GM10248 (cell line): ENCODE results near the gene TACR2.

ENCODE experiments used
- CTCF ChIA-PET: fragments of 300-600 bp; sonication (Branson Sonifier 250); formaldehyde crosslinking; extraction: SDS; loops from one replicate; lab custom pipeline; 2021; ENCODE audit warnings: antibody characterized with exemption; lab: Yijun Ruan, JAX
- POLR2A ChIA-PET: fragments of 350-650 bp; sonication (Branson Sonifier 250); formaldehyde crosslinking; extraction: SDS; loops from one replicate; lab custom pipeline; 2020; ENCODE audit warnings: antibody characterized with exemption; lab: Yijun Ruan, JAX
- DNase-seq: peaks from one replicate; pipeline ENCODE4 v3.0.0; 2012; ENCODE audit errors: extremely low spot score
- TF ChIP-seq, protein P1 (sequence below): IDR thresholded peaks from 2 replicates; pipeline ENCODE4 v1.5.1; 2012; ENCODE audit warnings: mild to moderate bottlenecking, low read depth; ENCODE audit errors: extremely low read depth, missing control alignments, control extremely low read depth

TACR2 gene

DNA sequence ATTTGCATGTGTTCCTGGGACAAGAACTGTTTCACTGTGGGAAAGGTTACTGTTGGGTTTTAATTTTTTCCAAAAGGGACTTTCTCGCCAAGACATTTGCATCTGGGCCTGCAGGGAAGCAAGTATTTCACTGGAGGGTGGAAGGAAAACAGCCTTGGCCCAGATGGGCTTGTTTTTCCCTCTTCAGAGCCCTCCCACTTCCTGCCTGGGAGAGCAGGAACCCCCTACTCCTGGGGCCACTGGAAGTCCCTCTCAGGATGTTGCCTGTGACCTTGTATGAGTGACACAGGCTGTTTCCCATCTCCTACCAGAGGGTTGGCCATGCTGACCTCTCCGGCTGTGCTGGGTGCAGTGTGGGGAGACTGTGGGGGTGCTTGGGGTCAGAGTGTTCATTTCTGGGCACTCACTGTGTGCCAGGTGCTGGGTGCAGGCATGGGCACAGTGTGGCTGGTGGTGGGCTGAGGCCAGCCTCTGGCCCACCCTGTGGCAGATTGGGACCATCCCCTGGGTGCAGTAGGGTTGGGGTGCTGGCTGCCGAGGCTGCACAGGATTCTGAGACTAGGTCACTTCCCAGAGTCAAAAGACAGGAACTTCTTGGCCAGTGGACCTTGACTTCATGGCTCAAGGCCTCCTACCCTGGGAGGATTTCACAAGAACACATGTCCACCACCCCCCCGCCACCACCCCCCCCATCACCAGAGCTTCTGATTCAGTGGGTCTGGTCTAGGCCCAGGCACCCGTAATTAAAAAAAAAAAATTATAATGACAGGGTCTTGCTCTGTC, 44.7 kb upstream of the TACR2 start:
- CTCF ChIA-PET = interaction anchor here (1.2 to 1.8 kb wide), 3 partner anchors 12 to 14 kb away, joined by 3 to 5 read pairs (median 5); no protein-coding TSS in a partner anchor
- TF ChIP-seq, protein P1, sequence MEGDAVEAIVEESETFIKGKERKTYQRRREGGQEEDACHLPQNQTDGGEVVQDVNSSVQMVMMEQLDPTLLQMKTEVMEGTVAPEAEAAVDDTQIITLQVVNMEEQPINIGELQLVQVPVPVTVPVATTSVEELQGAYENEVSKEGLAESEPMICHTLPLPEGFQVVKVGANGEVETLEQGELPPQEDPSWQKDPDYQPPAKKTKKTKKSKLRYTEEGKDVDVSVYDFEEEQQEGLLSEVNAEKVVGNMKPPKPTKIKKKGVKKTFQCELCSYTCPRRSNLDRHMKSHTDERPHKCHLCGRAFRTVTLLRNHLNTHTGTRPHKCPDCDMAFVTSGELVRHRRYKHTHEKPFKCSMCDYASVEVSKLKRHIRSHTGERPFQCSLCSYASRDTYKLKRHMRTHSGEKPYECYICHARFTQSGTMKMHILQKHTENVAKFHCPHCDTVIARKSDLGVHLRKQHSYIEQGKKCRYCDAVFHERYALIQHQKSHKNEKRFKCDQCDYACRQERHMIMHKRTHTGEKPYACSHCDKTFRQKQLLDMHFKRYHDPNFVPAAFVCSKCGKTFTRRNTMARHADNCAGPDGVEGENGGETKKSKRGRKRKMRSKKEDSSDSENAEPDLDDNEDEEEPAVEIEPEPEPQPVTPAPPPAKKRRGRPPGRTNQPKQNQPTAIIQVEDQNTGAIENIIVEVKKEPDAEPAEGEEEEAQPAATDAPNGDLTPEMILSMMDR = no peak

DNA sequence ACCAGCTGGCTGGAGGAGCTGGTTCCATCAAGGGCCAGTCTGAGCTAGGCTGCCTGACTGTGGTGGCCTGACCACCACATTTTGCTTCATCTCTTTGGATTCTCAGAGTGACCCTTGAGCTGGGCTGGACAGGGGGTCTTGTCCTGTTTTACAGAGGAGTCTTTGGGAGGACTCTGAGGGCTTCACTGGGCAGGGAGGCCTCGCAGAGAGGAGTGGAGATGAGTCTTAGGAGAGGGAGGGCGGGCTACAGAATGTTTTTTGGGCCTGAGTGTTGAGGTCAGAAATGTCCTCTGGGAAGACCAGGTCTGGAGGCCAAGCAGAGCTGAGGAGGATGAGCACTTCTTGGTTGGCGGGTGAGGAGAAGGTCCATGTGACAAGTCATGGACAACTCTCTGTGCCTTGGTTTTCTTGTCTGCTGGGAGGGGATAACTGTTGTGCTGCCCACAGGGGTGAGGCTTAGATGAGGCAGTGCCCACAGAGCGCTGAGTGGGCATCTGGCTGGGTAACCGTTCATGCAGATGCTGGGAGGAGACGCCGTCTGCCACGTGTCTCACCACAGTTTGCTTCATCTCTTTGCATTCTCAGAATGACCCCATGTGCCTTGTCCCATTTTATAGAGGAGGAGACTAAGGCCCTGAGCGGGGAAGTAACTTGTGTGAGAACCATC, 44.0 kb upstream of the TACR2 start:
- ChIA-PET POLR2A (no interaction called here), CTCF (interaction anchor here (1.3 to 2.7 kb wide), 2 partner anchors 11 to 13 kb away, joined by 5 to 12 read pairs; no protein-coding TSS in a partner anchor)
- TF ChIP-seq, protein P1 = no peak
- DNase-seq = no peak

More for the DNA sequence above, 44.7 kb upstream of the TACR2 start:
- no peak for DNase-seq
- POLR2A ChIA-PET = no interaction called here

DNA sequence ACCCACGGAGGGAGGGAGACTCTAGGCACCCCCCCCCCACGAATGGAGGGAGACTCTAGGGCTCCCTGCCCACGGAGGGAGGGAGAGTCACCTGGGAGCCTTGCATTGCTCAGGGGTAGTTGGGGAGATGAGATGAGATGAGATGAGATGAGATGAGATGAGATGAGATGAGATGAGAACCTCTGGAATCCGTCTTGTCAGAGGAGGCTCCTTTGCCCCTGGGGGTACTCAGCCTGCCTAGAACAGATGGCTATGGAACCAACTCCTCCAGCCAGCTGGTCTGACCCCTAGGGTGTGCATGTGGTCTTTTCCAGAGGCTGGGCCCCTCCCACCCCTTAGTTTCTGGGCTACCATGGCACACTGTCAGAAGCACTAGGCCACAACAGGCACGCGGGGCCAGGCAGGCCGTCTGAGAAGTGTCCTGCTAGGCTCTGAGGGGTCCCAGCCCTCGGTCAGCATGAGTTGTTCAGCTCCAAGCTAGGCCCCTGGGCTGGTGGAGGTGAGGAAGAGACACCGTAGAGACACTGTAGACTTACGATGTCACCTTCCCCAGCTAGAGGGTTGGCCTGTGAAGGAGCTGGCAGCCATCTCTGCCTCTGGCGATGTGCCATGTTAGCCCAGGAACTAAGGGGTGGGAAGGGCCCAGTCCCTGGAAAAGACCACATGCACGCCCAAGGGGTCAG, 43.3 kb upstream of the TACR2 start:
- CTCF ChIA-PET = interaction anchor here (0.9 to 2.7 kb wide), 3 partner anchors 9 to 13 kb away, joined by 3 to 12 read pairs (median 5); no protein-coding TSS in a partner anchor
- no peak for DNase-seq
- TF ChIP-seq, protein P1 = no peak
- POLR2A ChIA-PET = no interaction called here

GRCh38 chr10:69459101-69459790, 42.5 kb upstream of the TACR2 start:
- POLR2A ChIA-PET = no interaction called here
- TF ChIP-seq, protein P1 = no peak
- DNase-seq = no peak
- CTCF ChIA-PET = interaction anchor here (0.9 to 2.7 kb wide), 2 partner anchors 9 to 10 kb away, joined by 3 to 12 read pairs; no protein-coding TSS in a partner anchor

DNA sequence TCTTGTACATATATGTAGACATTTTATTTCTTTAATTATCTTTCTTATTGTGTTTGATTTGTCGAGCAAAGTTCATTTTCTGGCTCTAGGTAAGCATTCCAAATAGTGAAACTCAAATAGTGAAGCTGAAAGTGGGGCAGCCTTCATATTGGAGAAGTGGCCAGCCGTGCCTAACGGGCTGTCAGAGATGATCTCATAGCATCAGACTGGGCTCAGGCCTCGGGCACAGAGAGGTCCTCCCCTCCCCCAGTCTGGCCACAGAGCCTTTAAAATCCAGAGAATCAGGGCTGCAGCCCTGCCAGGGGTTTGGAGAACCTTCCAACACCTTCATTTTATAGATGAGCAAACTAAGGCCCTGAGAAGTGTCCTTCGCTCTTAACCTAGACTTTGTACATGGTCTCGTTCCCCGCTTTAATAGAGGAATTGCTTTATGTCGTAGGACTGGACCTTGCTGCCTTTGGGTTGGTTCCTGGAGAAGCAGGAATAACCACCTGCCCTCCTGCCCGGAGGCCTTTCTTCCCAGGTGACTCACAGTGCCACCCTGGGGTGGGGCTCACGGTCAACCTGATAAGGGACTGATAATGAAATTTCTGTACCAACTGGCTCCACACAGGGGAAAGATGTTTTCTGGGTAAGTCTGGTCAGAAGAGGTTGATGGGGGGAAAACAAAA, 41.8 kb upstream of the TACR2 start:
- TF ChIP-seq, protein P1 = no peak
- ChIA-PET CTCF (interaction anchor here (1.3 to 2.7 kb wide), 4 partner anchors 8 to 32 kb away, joined by 3 to 12 read pairs (median 3); no protein-coding TSS in a partner anchor), POLR2A (no interaction called here)
- DNase-seq = no peak
